LNCaP clone FGC (cell line): ENCODE results near the gene PLA2G4B.

ENCODE experiments used
- DNase-seq: peaks from one replicate; pipeline ENCODE4 v3.0.0-alpha.2; 2011; ENCODE audit warnings: low read depth
- H3K4me3 ChIP-seq: 2 replicates; pipeline ENCODE4 v1.5.1; 2011; ENCODE audit warnings: mild to moderate bottlenecking, low read depth, low read length, control low read depth
- TF ChIP-seq, protein P1 (sequence below): IDR thresholded peaks from 2 replicates; pipeline ENCODE4 v1.5.1; 2012; ENCODE audit warnings: mild to moderate bottlenecking; ENCODE audit not compliant: control insufficient read depth, insufficient read depth; ENCODE audit errors: extremely low read depth

The PLA2G4B gene

DNA sequence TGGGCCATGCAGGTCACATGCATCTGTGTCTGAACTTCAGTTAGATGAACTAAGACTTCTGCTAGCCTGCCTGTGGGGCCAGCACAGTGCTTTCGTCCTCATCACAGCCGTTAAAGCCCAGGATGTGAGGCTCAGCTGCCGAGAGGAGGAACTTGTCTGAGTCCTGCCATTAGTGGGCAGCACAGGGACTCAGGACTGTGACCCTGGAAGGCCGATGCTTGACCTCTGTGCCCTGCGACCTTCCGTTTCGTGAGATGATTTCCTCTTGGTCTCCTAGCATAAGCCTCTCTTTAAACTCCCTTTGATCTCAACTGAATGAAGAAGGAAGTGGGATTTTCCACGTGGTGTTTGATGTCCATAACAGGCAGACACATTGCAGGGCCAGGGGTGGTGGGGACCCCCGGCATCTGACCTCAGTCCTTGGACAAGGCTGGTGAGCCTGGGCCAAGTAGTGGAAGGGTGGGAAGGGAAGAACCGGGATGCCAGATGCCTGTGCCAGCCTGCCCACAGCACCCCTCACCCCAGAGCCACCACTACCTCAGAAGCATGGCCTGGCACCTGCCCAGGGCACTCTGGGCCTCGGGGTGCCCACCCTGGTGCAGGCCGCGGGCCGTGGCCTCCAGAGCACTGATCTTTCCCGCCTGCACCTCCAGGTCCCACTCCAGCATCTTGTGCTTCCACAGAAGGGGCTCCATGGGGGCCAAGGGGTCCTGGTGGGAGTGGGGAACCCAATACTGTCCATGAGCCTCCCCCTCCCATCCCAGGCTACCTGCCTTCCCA is 21.6 kb downstream of the PLA2G4B start:
- TF ChIP-seq, protein P1, sequence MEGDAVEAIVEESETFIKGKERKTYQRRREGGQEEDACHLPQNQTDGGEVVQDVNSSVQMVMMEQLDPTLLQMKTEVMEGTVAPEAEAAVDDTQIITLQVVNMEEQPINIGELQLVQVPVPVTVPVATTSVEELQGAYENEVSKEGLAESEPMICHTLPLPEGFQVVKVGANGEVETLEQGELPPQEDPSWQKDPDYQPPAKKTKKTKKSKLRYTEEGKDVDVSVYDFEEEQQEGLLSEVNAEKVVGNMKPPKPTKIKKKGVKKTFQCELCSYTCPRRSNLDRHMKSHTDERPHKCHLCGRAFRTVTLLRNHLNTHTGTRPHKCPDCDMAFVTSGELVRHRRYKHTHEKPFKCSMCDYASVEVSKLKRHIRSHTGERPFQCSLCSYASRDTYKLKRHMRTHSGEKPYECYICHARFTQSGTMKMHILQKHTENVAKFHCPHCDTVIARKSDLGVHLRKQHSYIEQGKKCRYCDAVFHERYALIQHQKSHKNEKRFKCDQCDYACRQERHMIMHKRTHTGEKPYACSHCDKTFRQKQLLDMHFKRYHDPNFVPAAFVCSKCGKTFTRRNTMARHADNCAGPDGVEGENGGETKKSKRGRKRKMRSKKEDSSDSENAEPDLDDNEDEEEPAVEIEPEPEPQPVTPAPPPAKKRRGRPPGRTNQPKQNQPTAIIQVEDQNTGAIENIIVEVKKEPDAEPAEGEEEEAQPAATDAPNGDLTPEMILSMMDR = no peak
- DNase-seq = no peak
- H3K4me3 ChIP-seq = no peak overlapping the region

DNA sequence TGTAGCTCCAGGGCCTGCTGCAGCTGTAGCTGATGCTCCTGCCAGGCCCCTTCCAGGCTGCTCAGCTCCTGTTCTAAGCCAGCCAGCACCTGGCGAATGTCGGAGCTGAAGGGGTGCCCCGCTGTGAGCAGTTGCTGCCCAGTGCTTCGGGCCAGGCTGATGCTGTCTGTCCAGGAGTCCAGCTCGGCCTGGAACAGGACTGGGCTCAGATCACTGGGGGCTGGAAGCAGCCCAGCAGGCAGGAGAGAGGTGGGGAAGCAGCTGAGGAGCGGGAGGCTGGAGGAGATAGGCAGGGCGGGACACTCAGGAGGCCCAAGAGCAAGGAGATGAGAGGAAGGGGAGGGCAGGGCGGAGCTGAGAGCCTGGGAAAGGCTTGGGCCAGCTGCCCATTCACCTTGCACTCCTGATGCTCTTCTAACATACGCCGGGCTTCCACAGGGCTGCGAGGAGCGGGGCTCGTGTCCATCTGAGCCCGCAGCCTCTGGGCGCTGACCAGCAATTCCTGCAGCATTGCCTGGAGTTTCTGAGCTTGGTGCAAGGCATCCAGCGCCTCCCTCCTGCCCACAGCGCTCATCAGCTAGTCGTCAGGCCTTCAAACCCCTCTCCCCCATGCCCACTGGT is 23.2 kb downstream of the PLA2G4B start:
- DNase-seq = no peak
- H3K4me3 ChIP-seq = peak overlapping the region; percentile 18; the same call in 1 of the 2 replicates
- TF ChIP-seq, protein P1 = no peak

DNA sequence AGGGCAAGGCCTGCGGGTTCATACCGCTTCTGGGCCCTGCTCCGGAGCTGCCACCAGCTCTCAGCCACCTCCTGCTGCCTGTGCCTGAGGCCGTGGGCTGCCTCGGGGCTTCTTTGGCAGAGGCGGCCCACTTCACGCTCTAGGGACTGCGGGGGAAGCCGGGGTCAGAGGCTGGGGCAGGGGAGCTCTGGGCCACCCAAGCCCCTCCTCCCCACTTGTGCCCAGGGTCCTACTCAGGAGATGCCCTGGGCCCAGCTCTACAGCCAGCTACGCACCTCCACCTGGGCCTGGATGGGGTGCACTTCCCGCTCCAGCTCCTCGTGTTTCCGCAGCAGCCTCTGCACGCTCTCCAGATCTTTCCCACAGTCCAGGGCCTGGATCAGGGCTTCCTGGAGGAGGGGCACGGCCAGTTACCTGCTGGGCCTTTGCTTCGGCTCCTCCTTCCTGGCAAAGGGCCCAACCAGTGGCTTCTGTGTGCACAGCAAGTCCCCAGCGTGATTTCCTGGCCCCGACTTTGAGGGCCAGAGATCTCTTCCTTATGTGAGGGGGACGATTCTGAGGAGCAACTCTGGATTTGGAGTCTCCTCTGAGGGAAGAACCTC is 24.0 kb downstream of the PLA2G4B start:
- TF ChIP-seq, protein P1 = no peak
- peak overlapping the region; percentile 18 for H3K4me3 ChIP-seq
- peak; percentile 82 for DNase-seq

DNA sequence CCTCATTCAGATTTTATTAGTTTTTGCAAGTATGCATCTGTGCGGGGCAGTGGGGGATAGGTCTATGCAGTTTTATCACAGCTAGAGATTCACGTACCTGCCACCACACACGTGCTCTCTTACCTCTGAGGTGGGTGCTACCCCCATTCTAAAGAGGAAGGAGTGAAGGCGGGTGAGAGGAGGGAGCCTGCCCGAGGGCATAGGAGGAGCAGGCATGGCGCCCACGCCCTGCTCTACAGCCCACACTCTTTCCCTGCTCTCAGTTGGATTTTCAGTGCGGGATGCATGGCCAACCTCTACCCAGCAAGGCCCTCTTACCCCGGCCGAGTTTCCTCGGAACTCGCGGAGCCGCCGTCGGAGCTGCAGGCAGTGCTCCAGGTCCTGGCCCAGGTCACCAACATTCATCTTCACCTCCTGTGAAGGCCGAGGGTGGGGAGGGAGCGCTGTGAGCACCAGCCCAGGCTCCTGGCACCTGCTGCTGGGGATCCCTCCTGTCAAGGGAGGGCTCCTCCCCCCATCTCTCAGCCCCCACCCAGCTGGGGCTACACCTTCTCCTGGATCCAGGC is 26.9 kb downstream of the PLA2G4B start:
- TF ChIP-seq, protein P1 = no peak
- DNase-seq = no peak
- no peak overlapping the region for H3K4me3 ChIP-seq

DNA sequence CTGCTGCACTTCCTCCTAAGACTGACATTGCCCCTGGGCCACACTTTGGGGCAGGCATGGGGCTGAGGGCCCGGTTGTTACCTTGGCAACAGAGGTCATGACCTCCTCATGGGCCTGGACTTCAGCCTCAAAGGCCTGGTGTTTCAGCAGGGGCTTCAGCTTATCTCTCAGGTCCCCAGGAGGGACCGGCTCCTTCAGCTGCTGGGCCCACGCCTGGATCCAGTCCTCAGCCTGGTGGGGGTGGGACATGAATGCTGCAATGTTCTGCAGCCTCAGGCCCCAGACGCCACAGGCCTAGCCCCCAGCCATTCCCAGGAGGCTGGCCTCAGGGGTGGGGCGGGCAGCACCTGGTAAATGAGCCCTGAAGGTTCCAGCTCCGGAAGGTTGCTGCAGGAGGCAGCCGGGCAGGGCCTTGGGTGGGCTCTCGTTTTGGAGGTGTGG is 27.6 kb downstream of the PLA2G4B start:
- TF ChIP-seq, protein P1 = no peak
- no peak overlapping the region for H3K4me3 ChIP-seq
- no peak for DNase-seq

DNA sequence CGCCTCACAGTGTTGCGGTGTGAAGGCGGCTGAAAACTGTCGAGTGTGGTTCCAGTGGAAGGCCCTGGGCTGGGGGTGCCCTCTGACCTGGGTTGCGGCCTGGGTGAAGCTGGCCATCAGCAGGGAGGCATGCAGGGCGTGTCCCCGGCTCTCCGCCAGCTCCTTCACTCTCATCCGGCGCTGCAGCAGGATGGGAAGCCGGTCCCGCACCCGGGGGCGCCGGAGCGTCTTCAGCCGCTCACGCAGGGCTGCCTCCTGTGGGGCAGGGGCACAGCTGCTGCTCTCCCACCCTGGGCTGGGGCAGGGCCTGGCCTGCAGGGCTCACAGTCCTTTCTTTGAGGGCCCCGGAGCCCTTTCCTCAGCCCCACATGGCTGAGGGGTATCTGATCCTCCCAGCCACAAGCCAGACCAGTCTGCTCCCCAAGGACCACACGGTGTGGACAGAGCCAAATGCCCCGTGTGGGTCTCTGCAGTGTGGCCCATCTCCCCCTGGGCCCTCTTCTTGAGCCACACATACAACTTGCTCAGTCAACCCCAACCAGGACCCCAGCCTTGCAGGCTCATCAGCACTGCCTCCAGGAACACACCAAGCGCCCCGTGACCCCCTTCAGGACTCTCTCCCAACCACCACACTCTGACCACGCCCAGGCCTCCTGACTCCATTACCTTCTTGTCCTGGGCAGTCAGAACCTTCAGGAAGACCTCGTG is 28.4 kb downstream of the PLA2G4B start:
- TF ChIP-seq, protein P1 = no peak
- no peak overlapping the region for H3K4me3 ChIP-seq
- DNase-seq = no peak
